ENCODE results near the gene PCDHGB4.
"Not testable (repeated sequence)": the region's sequence is repeated elsewhere in the genome, so short reads cannot be mapped to it uniquely, and the experiment has no call there.

Gene PCDHGB4

DNA sequence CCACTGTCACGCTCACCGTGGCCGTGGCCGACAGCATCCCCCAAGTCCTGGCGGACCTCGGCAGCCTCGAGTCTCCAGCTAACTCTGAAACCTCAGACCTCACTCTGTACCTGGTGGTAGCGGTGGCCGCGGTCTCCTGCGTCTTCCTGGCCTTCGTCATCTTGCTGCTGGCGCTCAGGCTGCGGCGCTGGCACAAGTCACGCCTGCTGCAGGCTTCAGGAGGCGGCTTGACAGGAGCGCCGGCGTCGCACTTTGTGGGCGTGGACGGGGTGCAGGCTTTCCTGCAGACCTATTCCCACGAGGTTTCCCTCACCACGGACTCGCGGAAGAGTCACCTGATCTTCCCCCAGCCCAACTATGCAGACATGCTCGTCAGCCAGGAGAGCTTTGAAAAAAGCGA is 45.2 kb downstream of the PCDHGB4 start:
- not testable (repeated sequence) for DNase-seq

DNA sequence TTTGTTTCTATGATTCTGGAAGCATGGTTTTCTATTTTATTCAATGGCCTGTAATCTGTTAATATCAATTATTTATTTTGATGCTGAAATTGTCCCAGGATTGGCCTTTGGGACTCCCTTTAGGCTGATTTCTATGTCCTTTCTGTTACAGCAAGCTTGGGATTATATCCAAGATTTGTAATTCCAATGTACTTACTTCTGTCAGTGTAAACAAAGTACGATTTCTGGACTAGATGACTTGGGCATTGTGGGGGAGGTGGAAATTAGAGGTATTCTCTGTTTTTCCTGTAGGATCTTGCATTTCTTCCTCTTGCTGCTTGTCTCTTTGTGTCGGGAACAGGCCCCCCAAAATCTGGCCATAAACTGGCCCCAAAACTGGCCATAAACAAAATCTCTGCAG is 46.5 kb downstream of the PCDHGB4 start:
- DNase-seq: no peak

DNA sequence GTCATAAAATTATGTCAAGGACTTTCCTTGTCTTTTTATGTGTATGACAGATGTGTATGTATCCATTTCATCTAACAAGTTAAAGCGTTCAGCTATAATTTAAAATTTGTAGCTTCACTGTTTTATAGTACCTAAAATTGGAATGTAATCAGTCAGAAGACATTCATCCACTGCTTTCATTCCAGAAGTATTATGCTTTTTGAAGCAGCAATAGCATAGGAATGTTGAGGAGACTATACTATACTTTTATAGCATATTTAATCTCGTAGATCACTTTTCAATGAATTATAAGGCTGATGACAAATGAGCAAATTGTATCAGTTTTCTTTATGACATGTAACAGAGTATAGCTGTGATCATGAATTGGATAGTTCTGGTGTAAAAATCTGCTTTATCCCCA is 49.7 kb downstream of the PCDHGB4 start:
- no peak for DNase-seq

DNA sequence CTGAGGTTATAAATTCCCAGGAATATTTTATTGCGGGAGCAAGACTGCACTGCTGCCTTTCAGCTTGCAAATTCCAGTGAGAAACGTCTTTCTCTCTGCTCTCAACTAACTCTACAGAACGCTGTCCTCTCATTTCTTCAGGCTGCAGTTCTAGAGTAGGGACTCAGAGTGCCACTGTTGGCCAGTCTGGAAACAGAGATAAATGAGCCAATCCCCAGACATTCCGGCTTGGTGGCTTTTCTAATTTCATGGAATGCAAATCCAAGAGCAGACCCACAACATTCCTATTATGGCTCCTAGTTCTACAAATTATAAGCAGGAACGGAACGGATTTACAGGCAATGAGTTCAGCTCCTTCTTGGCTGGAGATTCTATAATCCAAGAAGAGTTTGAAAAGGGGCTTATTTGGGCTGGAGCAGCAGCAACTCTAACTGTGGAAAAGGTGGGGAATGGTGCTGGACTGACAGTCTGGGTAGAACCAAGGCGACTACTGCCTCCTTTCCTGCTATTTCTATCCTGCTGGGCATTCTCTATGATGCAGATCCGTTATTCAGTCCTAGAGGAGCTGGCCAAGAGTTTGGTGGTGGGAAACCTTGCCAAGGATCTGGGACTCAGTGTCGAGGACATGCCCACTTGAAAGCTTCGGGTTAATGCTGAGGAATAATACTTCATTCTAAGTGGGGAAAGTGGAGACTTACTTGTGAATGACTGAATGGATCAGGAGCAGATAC is 52.1 kb downstream of the PCDHGB4 start:
- no peak for DNase-seq

Measured in stimulated activated CD4-positive, alpha-beta T cell treated with anti-CD3 and anti-CD28 coated beads, Interleukin-4, amount 100 ng/mL, for 4 hours (primary cell).